SKM-1 (cell line): Measurements from ENCODE around the gene KIF17.
A peak's percentile ranks its signal among the peaks of the same experiment; 100 is the strongest.

Source experiments
- DNase-seq: peaks from one replicate; lab custom pipeline; 2025; ENCODE audit not compliant: unreplicated experiment; lab: John Stamatoyannopoulos, UW

Gene KIF17

GRCh38 chr1:20663365-20663764, 54.4 kb downstream of the KIF17 start:
- no peak for DNase-seq

GRCh38 chr1:20662110-20662475, 55.7 kb downstream of the KIF17 start:
- DNase-seq: no peak

GRCh38 chr1:20661207-20662109, 56.3 kb downstream of the KIF17 start, which contains the start of gene DDOST:
Gene DDOST, minus strand, starts transcription at chr1:20661369. Its CDS starts 19 bp downstream, at chr1:20661350.
- DNase-seq: peak; percentile 96

- DNase-seq: no peak
Measured at GRCh38 chr1:20660847-20661206, 57.0 kb downstream of the KIF17 start.

- no peak for DNase-seq
Measured at GRCh38 chr1:20660363-20660762, 57.4 kb downstream of the KIF17 start.

- DNase-seq: no peak
Measured at GRCh38 chr1:20658166-20658915, 59.5 kb downstream of the KIF17 start.

- DNase-seq: no peak
Measured at GRCh38 chr1:20657024-20657423, 60.8 kb downstream of the KIF17 start.

GRCh38 chr1:20654104-20654690, 63.6 kb downstream of the KIF17 start:
- no peak for DNase-seq

GRCh38 chr1:20652300-20652699, 65.5 kb downstream of the KIF17 start:
- no peak for DNase-seq

GRCh38 chr1:20648946-20649345, 68.9 kb downstream of the KIF17 start:
- no peak for DNase-seq

GRCh38 chr1:20648438-20648837, 69.4 kb downstream of the KIF17 start:
- no peak for DNase-seq

- DNase-seq: no peak
Measured at GRCh38 chr1:20645414-20645813, 72.4 kb downstream of the KIF17 start.

GRCh38 chr1:20644416-20644815, 73.4 kb downstream of the KIF17 start:
- no peak for DNase-seq

- no peak for DNase-seq
Measured at GRCh38 chr1:20643080-20643479, 74.7 kb downstream of the KIF17 start.

GRCh38 chr1:20641975-20642374, 75.8 kb downstream of the KIF17 start:
- no peak for DNase-seq

GRCh38 chr1:20640183-20640597, 77.6 kb downstream of the KIF17 start:
- peak; percentile 47 for DNase-seq

- DNase-seq: no peak
Measured at GRCh38 chr1:20636785-20637347, 80.9 kb downstream of the KIF17 start.

- peak; percentile 15 for DNase-seq
Measured at GRCh38 chr1:20634594-20635084, 83.2 kb downstream of the KIF17 start.

- DNase-seq: no peak
Measured at GRCh38 chr1:20634065-20634593, 83.7 kb downstream of the KIF17 start.

GRCh38 chr1:20633190-20634064, 84.4 kb downstream of the KIF17 start, which contains the start of gene PINK1:
Gene PINK1, plus strand, starts transcription at chr1:20633458. Its CDS starts 91 bp downstream, at chr1:20633549.
- peak; percentile 40 for DNase-seq
